ENCODE results near the gene FLNB.
"Not testable (repeated sequence)": the region's sequence is repeated elsewhere in the genome, so short reads cannot be mapped to it uniquely, and the experiment has no call there.

Gene FLNB

GRCh38 chr3:58190882-58191281 is 182.7 kb downstream of the FLNB start:
- DNase-seq: no peak

GRCh38 chr3:58191361-58191991 is 183.3 kb downstream of the FLNB start:
- DNase-seq: no peak

GRCh38 chr3:58192069-58192468 is 183.8 kb downstream of the FLNB start:
- DNase-seq: no peak

GRCh38 chr3:58193682-58194407 is 185.6 kb downstream of the FLNB start:
- no peak for DNase-seq

GRCh38 chr3:58197588-58197987 is 189.4 kb downstream of the FLNB start:
- no peak for DNase-seq

- no peak for DNase-seq
These were observed 190.1 kb downstream of the FLNB start for GRCh38 chr3:58198362-58198761.

GRCh38 chr3:58198804-58199203 is 190.6 kb downstream of the FLNB start:
- no peak for DNase-seq

GRCh38 chr3:58200121-58200709 is 192.0 kb downstream of the FLNB start:
- no peak for DNase-seq

- no peak for DNase-seq
These were observed 192.7 kb downstream of the FLNB start for GRCh38 chr3:58200846-58201355.

- DNase-seq: not testable (repeated sequence)
These were observed 193.2 kb downstream of the FLNB start for GRCh38 chr3:58201451-58201850.

GRCh38 chr3:58202917-58203360 is 194.7 kb downstream of the FLNB start:
- DNase-seq: no peak

- no peak for DNase-seq
These were observed 195.3 kb downstream of the FLNB start for GRCh38 chr3:58203541-58203940.

GRCh38 chr3:58204720-58205119 is 196.5 kb downstream of the FLNB start:
- no peak for DNase-seq

GRCh38 chr3:58205981-58206380 is 197.8 kb downstream of the FLNB start:
- DNase-seq: no peak

GRCh38 chr3:58206406-58207011 is 198.3 kb downstream of the FLNB start:
- no peak for DNase-seq

- no peak for DNase-seq
These were observed 199.7 kb downstream of the FLNB start for GRCh38 chr3:58207954-58208353.

- DNase-seq: no peak
These were observed 201.7 kb downstream of the FLNB start for GRCh38 chr3:58209933-58210332.

- DNase-seq: no peak
These were observed 202.7 kb downstream of the FLNB start, which contains the start of gene DNASE1L3 for GRCh38 chr3:58210761-58211460. DNASE1L3 (minus strand) TSS chr3:58210972; CDS start chr3:58210906, 66 bp downstream.

- no peak for DNase-seq
These were observed 206.5 kb downstream of the FLNB start for GRCh38 chr3:58214484-58215316.

GRCh38 chr3:58215317-58216025 is 207.2 kb downstream of the FLNB start:
- DNase-seq: no peak
